OCI-LY7 (cell line): ENCODE measurements around the gene KRT81. TPM values are rescaled to one million over a fixed set of nuclear protein-coding genes. Genes with fewer than 3 reads are reported as not detected.

ENCODE experiments used
- BruUV-seq: library from RNA; stranded (reverse); fragments of 400-500 nt; replicated peaks from 2 replicates; lab custom pipeline; 2021; lab: Mats Ljungman, UMichigan
- CTCF ChIA-PET: fragments of 300-600 bp; sonication (Branson Sonifier 250); formaldehyde crosslinking; loops from one replicate; lab custom pipeline; 2022; ENCODE audit warnings: antibody characterized with exemption; ENCODE audit not compliant: unreplicated experiment; lab: Charles Lee
- POLR2A ChIA-PET: fragments of 300-600 bp; sonication (Branson Sonifier 250); formaldehyde crosslinking; loops from one replicate; lab custom pipeline; 2022; ENCODE audit warnings: antibody characterized with exemption; lab: Charles Lee
- DNase-seq: peaks from one replicate; pipeline ENCODE4 v3.0.0-alpha.2; 2015; ENCODE audit warnings: low spot score
- H2AFZ ChIP-seq: fragments of 200-600 bp; sonication (generic), shearing (Covaris generic); 2 replicates; pipeline ENCODE4 v1.6.1; 2014; ENCODE audit warnings: mild to moderate bottlenecking, antibody characterized with exemption, low read length, moderate library complexity
- H3K27ac ChIP-seq: fragments of 200-600 bp; sonication (generic); 2 replicates; pipeline ENCODE4 v1.5.1; 2014; ENCODE audit warnings: mixed run types, low read depth, mild to moderate bottlenecking, moderate library complexity, low read length, inconsistent platforms; ENCODE audit not compliant: poor library complexity, severe bottlenecking
- H3K36me3 ChIP-seq: fragments of 200-600 bp; sonication (generic); 2 replicates; pipeline ENCODE4 v1.6.1; 2014; ENCODE audit warnings: mild to moderate bottlenecking, antibody characterized with exemption, low read length, moderate library complexity, mixed read lengths; ENCODE audit not compliant: insufficient read depth
- H3K4me1 ChIP-seq: fragments of 200-600 bp; sonication (generic); 2 replicates; pipeline ENCODE4 v1.5.1; 2014; ENCODE audit warnings: mild to moderate bottlenecking, low read length; ENCODE audit not compliant: insufficient read depth, poor library complexity, severe bottlenecking
- H3K4me2 ChIP-seq: fragments of 200-600 bp; sonication (generic); 2 replicates; pipeline ENCODE4 v1.6.1; 2014; ENCODE audit warnings: mild to moderate bottlenecking, low read length
- H3K4me3 ChIP-seq: fragments of 200-600 bp; sonication (generic); 2 replicates; pipeline ENCODE4 v1.5.1; 2014; ENCODE audit warnings: mild to moderate bottlenecking, low read depth, low read length; ENCODE audit not compliant: poor library complexity, severe bottlenecking
- H3K79me2 ChIP-seq: fragments of 200-600 bp; sonication (generic); 2 replicates; pipeline ENCODE4 v1.6.1; 2016; ENCODE audit warnings: low read depth, mild to moderate bottlenecking, low read length, moderate library complexity, mixed read lengths; ENCODE audit not compliant: insufficient read depth
- H3K9me2 ChIP-seq: fragments of 200-600 bp; sonication (generic); 2 replicates; pipeline ENCODE4 v1.6.1; 2016; ENCODE audit warnings: mild to moderate bottlenecking, low read length, mixed read lengths; ENCODE audit not compliant: insufficient read depth
- H3K9me3 ChIP-seq: fragments of 200-600 bp; sonication (generic); 2 replicates; pipeline ENCODE4 v1.6.1; 2014; ENCODE audit warnings: mild to moderate bottlenecking, mixed run types, low read length, mixed read lengths
- H4K20me1 ChIP-seq: fragments of 200-600 bp; sonication (generic); 2 replicates; pipeline ENCODE4 v1.6.1; 2014; ENCODE audit warnings: mild to moderate bottlenecking, antibody characterized with exemption, low read length, moderate library complexity, mixed read lengths; ENCODE audit not compliant: insufficient read depth
- EZH2phosphoT487 ChIP-seq: fragments of 200-600 bp; sonication (generic); IDR thresholded peaks from 2 replicates; pipeline ENCODE4 v1.6.1; 2018; ENCODE audit warnings: low read depth, borderline replicate concordance, mild to moderate bottlenecking, mixed run types, antibody characterized with exemption, low read length, moderate library complexity, mixed read lengths
- intact Hi-C: fragments of 100-400 bp; cut with micrococcal nuclease; formaldehyde crosslinking; loops from one replicate; pipeline ENCODE4 v1.10.0; 2022; ENCODE audit not compliant: unreplicated experiment
- total RNA-seq, 2 experiments: library from RNA; depleted of rRNA in 1 of 2; stranded (reverse); fragments of >200 nt in 1 of 2; shearing (Covaris generic) in 1 of 2; gene quantifications; 2 replicates each; pipeline ENCODE4 v1.2.3, GENCODE V29; 2014 to 2022
- TF ChIP-seq, protein P1 (sequence below): fragments of 200-600 bp; sonication (generic); conservative IDR thresholded peaks from 2 replicates; pipeline ENCODE4 v1.5.1; 2014; ENCODE audit warnings: mild to moderate bottlenecking, antibody characterized with exemption, low read length, moderate library complexity, mixed read lengths

KRT81 gene
- total RNA-seq, 2 experiments from 2014 or later: not detected

- Histone ChIP-seq H4K20me1 (no peaks in the 10 kb centered on the region), H3K4me2 (no peak overlapping the region)
Observed at GRCh38 chr12:52236386-52237050, 54.8 kb downstream of the KRT81 start.

More at GRCh38 chr12:52236386-52237050, 54.8 kb downstream of the KRT81 start:
- DNase-seq: no peak
- Histone ChIP-seq H3K9me3 (no peaks in the 10 kb centered on the region), H3K4me1 (no peaks in the 10 kb centered on the region), H3K4me3 (no peak overlapping the region), H3K9me2 (no peaks in the 10 kb centered on the region), H2AFZ (no peak overlapping the region), H3K79me2 (no peaks in the 10 kb centered on the region), H3K27ac (no peak overlapping the region), H3K36me3 (no peaks in the 10 kb centered on the region)
- BruUV-seq: no TSS peak
- ChIA-PET POLR2A (no interaction called here), CTCF (no interaction called here)
- TF ChIP-seq, protein P1, sequence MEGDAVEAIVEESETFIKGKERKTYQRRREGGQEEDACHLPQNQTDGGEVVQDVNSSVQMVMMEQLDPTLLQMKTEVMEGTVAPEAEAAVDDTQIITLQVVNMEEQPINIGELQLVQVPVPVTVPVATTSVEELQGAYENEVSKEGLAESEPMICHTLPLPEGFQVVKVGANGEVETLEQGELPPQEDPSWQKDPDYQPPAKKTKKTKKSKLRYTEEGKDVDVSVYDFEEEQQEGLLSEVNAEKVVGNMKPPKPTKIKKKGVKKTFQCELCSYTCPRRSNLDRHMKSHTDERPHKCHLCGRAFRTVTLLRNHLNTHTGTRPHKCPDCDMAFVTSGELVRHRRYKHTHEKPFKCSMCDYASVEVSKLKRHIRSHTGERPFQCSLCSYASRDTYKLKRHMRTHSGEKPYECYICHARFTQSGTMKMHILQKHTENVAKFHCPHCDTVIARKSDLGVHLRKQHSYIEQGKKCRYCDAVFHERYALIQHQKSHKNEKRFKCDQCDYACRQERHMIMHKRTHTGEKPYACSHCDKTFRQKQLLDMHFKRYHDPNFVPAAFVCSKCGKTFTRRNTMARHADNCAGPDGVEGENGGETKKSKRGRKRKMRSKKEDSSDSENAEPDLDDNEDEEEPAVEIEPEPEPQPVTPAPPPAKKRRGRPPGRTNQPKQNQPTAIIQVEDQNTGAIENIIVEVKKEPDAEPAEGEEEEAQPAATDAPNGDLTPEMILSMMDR: no peak
- TF ChIP-seq EZH2phosphoT487: no peak
- intact Hi-C loops: no loop called here

Other genes with a start within 250 kb of the KRT81 start
- gene NR4A1, start 240.1 kb downstream of the KRT81 start, total RNA-seq (2014; rRNA removed; shearing (Covaris generic)): 25.3 and 29.3 TPM in 2 replicates
- 28.1 and 29.0 TPM in 2 replicates for gene NR4A1, start 240.1 kb downstream of the KRT81 start, total RNA-seq (2022)
- 53.9 and 65.5 TPM in 2 replicates for gene ATG101, start 221.6 kb downstream of the KRT81 start, total RNA-seq (2014; rRNA removed; shearing (Covaris generic))
- 30.7 and 38.0 TPM in 2 replicates for gene ATG101, start 221.6 kb downstream of the KRT81 start, total RNA-seq (2022)
- gene SMIM41, start 211.8 kb downstream of the KRT81 start, total RNA-seq (2014; rRNA removed; shearing (Covaris generic)): not detected in 2 replicates
- not detected in 2 replicates for gene SMIM41, start 211.8 kb downstream of the KRT81 start, total RNA-seq (2022)
- gene KRT80, start 99.5 kb downstream of the KRT81 start, total RNA-seq (2014; rRNA removed; shearing (Covaris generic)): not detected in 2 replicates
- gene KRT80, start 99.5 kb downstream of the KRT81 start, total RNA-seq (2022): not detected in 2 replicates
- gene KRT7, start 58.3 kb downstream of the KRT81 start, total RNA-seq (2014; rRNA removed; shearing (Covaris generic)): not detected in 2 replicates
- gene KRT7, start 58.3 kb downstream of the KRT81 start, total RNA-seq (2022): 1.9 TPM in 1 of 2 replicates, not detected in the other
- gene KRT86, start 16.9 kb downstream of the KRT81 start, total RNA-seq (2014; rRNA removed; shearing (Covaris generic)): not detected in 2 replicates
- gene KRT86, start 16.9 kb downstream of the KRT81 start, total RNA-seq (2022): not detected in 2 replicates
- gene KRT83, start 29.9 kb upstream of the KRT81 start, total RNA-seq (2014; rRNA removed; shearing (Covaris generic)): not detected in 2 replicates
- gene KRT83, start 29.9 kb upstream of the KRT81 start, total RNA-seq (2022): not detected in 2 replicates
- not detected in 2 replicates for gene KRT85, start 75.9 kb upstream of the KRT81 start, total RNA-seq (2014; rRNA removed; shearing (Covaris generic))
- gene KRT85, start 75.9 kb upstream of the KRT81 start, total RNA-seq (2022): not detected in 2 replicates
- gene KRT84, start 94.1 kb upstream of the KRT81 start, total RNA-seq (2014; rRNA removed; shearing (Covaris generic)): not detected in 2 replicates
- gene KRT84, start 94.1 kb upstream of the KRT81 start, total RNA-seq (2022): not detected in 2 replicates
- not detected in 2 replicates for gene KRT82, start 114.8 kb upstream of the KRT81 start, total RNA-seq (2014; rRNA removed; shearing (Covaris generic))
- not detected in 2 replicates for gene KRT82, start 114.8 kb upstream of the KRT81 start, total RNA-seq (2022)
- not detected in 2 replicates for gene KRT75, start 142.8 kb upstream of the KRT81 start, total RNA-seq (2014; rRNA removed; shearing (Covaris generic))
- not detected in 2 replicates for gene KRT75, start 142.8 kb upstream of the KRT81 start, total RNA-seq (2022)
- gene KRT6B, start 160.6 kb upstream of the KRT81 start, total RNA-seq (2014; rRNA removed; shearing (Covaris generic)): not detected in 2 replicates
- not detected in 2 replicates for gene KRT6B, start 160.6 kb upstream of the KRT81 start, total RNA-seq (2022)
- not detected in 2 replicates for gene KRT6C, start 182.3 kb upstream of the KRT81 start, total RNA-seq (2014; rRNA removed; shearing (Covaris generic))
- gene KRT6C, start 182.3 kb upstream of the KRT81 start, total RNA-seq (2022): not detected in 2 replicates
- not detected in 2 replicates for gene KRT6A, start 201.7 kb upstream of the KRT81 start, total RNA-seq (2014; rRNA removed; shearing (Covaris generic))
- gene KRT6A, start 201.7 kb upstream of the KRT81 start, total RNA-seq (2022): 0.74 and 1.2 TPM in 2 replicates
- not detected in 2 replicates for gene KRT5, start 228.9 kb upstream of the KRT81 start, total RNA-seq (2014; rRNA removed; shearing (Covaris generic))
- gene KRT5, start 228.9 kb upstream of the KRT81 start, total RNA-seq (2022): 0.74 and 0.91 TPM in 2 replicates